ENCODE measurements around the gene HNF1B. TPM values are rescaled to one million over a fixed set of nuclear protein-coding genes. Genes with fewer than 3 reads are reported as not detected.

The HNF1B gene, protein sequence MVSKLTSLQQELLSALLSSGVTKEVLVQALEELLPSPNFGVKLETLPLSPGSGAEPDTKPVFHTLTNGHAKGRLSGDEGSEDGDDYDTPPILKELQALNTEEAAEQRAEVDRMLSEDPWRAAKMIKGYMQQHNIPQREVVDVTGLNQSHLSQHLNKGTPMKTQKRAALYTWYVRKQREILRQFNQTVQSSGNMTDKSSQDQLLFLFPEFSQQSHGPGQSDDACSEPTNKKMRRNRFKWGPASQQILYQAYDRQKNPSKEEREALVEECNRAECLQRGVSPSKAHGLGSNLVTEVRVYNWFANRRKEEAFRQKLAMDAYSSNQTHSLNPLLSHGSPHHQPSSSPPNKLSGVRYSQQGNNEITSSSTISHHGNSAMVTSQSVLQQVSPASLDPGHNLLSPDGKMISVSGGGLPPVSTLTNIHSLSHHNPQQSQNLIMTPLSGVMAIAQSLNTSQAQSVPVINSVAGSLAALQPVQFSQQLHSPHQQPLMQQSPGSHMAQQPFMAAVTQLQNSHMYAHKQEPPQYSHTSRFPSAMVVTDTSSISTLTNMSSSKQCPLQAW
- not detected in 2 replicates for total RNA-seq

DNA sequence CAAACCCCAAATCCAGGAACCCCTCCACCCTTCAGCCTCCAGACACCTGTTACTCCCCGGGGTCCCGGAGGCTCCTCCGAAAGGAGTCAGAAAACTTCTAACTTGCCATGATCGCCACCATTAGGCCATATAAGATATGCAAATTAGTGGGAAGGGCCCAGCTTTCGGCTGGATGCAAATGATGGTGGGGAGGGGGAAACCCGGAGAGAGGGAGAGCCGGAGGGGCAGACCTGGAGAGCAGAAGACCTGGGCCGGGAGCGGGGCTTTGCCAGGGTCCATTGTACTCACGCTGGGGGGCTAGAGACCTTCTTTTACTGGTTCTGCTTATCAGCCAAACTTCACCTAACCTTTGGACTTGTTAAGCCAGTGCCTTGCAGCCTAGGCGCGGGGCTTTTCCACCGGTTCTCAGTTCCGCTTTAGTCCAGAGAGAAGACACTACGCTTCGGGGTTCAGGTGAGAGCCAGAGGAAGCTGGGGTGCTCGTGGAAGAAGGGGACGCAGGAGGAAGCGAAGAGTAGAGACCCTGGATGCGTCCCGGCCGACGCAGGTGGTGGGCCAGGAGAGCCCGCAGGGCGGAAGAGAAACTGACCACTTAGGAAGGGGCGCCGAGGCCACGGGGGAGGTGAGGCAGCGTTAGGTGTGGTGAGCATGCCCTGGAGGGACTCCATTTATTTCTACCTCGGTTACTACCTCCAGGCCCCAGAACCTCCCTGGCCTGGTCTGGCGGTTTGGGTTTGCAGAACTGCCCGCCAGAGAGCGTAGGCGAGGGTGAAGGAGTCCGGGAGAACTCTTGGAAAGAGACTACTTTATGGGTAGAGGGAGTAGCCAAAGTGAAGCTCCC, at the start of gene HNF1B:
HNF1B (minus strand) TSS at position 99 of the 840 bp plus-strand sequence. CDS start 175 bp downstream, outside the sequence.

DNA sequence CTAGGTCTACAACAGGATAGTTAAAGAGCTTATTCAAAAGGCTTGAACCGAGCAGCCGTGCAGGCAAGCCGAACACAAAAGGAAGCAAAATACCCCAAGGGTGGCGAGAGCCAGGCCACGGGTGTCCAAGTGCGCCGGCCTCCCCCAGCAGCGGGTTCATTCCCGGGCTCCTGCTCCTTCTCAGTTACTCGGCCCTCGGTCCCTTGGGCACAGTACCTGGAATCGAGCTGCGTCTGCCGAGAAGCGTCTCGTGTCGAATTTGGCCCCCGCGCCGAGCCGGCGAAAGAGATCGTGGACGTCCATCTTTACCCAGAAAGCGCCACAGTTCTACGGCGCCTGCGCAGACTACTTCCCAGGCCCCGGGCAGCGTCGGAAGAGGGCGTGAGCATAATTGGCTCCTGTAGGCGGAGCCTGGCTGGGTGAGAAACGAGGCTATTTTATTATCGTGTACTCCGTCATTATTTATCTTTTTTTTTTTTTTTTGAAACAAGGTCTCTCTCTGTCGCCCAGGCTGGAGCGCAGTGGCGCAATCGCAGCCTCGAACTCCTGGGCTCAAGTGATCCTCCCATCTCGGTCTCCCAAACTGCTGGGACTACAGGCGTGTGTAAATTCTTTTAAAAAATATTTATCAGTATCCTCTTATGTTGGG, 101.6 kb downstream of the HNF1B start, which contains the start of gene DDX52:
DDX52 (minus strand) TSS at position 329 of the 649 bp plus-strand sequence; CDS start at position 303, 26 bp downstream.

Other genes starting within 250 kb of the HNF1B start
- gene SYNRG, start 135.6 kb downstream of the HNF1B start, total RNA-seq, result 24.6 and 25.1 TPM in 2 replicates
- gene DDX52, start 101.6 kb downstream of the HNF1B start, total RNA-seq, result 31.6 and 37.3 TPM in 2 replicates
- gene TBC1D3K, start 179.4 kb upstream of the HNF1B start, total RNA-seq, result not detected in 2 replicates
- 2.4 and 4.6 TPM in 2 replicates for gene TBC1D3L, start 244.0 kb upstream of the HNF1B start, total RNA-seq